Lower lobe of right lung (tissue), 2 donors: Measurements from ENCODE around the gene GIGYF2. TPM values are rescaled to one million over a fixed set of nuclear protein-coding genes. Genes with fewer than 3 reads are reported as not detected.

ENCODE experiments used
- ATAC-seq, 2 donors: fragments of 200-7000 bp; cut with Tn5 transposase; one replicate each; pipeline ENCODE4 v1.9.1; 2020 to 2022; ENCODE audit warnings: mild to moderate bottlenecking in 2 of 2, moderate library complexity in 2 of 2
- DNase-seq: peaks from one replicate; pipeline ENCODE4 v3.0.0-alpha.2; 2020
- H3K27ac ChIP-seq: fragments of 200-600 bp; one replicate; pipeline ENCODE4 v1.8.0; 2022
- H3K27me3 ChIP-seq: fragments of 200-600 bp; one replicate; pipeline ENCODE4 v1.8.0; 2022; ENCODE audit warnings: low read depth
- H3K36me3 ChIP-seq: fragments of 200-600 bp; one replicate; pipeline ENCODE4 v1.8.0; 2022; ENCODE audit warnings: mild to moderate bottlenecking
- H3K4me1 ChIP-seq: fragments of 200-600 bp; one replicate; pipeline ENCODE4 v1.8.0; 2022
- H3K4me3 ChIP-seq: fragments of 200-600 bp; one replicate; pipeline ENCODE4 v1.8.0; 2022; ENCODE audit warnings: mild to moderate bottlenecking
- H3K9me3 ChIP-seq: fragments of 200-600 bp; one replicate; pipeline ENCODE4 v1.8.0; 2022
- intact Hi-C: fragments of 100-400 bp; cut with DNase I; formaldehyde crosslinking; loops from one replicate; pipeline ENCODE4 v1.11.0; 2022
- total RNA-seq: library from RNA; stranded (reverse); fragmentation: NEBNext Ultra II Directional; extraction: Animal tissue kit (Norgen Biotek cat#: 25700); gene quantifications from one replicate; pipeline ENCODE4 v1.2.1, GENCODE V29; 2021
- TF ChIP-seq, protein P1 (sequence below): fragments of 200-600 bp; IDR thresholded peaks from one replicate; pipeline ENCODE4 v1.8.0; 2022; ENCODE audit warnings: antibody characterized with exemption, mild to moderate bottlenecking
- donor health status: DM: no; HTN: yes; CAD: no; lungs with severe emphysema.

The GIGYF2 gene
- total RNA-seq, 1 donor from 2014 or later, result 67.6 TPM

DNA sequence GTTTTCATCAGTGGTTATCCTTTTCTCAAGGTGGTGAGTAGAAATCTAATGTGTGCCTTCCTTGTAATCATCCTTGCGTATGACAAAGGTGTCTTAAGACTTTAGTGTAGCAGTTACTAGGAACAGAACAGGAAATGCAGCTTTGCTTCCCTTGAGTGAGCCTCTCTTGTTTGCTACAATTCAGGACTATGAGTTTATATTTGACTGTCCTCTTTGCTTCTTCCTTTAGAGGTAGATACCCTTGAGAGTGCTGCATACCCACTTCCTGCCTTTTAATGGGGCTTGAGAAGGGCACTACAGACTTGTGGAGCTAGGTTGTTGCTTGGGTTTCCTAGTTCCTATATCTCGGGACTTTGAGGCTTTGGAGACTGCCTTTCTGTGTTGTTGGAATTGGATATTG, 75.4 kb downstream of the GIGYF2 start:
- Histone ChIP-seq H3K4me1 (no peaks in the 10 kb centered on the region), H3K4me3 (no peak overlapping the region), H3K27me3 (no peaks in the 10 kb centered on the region), H3K36me3 (peaks cover 42% of the 10 kb centered on the region), H3K9me3 (no peaks in the 10 kb centered on the region), H3K27ac (no peak overlapping the region)
- ATAC-seq, result peak; percentile 9 to 49
- TF ChIP-seq, protein P1, sequence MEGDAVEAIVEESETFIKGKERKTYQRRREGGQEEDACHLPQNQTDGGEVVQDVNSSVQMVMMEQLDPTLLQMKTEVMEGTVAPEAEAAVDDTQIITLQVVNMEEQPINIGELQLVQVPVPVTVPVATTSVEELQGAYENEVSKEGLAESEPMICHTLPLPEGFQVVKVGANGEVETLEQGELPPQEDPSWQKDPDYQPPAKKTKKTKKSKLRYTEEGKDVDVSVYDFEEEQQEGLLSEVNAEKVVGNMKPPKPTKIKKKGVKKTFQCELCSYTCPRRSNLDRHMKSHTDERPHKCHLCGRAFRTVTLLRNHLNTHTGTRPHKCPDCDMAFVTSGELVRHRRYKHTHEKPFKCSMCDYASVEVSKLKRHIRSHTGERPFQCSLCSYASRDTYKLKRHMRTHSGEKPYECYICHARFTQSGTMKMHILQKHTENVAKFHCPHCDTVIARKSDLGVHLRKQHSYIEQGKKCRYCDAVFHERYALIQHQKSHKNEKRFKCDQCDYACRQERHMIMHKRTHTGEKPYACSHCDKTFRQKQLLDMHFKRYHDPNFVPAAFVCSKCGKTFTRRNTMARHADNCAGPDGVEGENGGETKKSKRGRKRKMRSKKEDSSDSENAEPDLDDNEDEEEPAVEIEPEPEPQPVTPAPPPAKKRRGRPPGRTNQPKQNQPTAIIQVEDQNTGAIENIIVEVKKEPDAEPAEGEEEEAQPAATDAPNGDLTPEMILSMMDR, result no peak
- no peak for DNase-seq
- intact Hi-C loops, result no loop called here

DNA sequence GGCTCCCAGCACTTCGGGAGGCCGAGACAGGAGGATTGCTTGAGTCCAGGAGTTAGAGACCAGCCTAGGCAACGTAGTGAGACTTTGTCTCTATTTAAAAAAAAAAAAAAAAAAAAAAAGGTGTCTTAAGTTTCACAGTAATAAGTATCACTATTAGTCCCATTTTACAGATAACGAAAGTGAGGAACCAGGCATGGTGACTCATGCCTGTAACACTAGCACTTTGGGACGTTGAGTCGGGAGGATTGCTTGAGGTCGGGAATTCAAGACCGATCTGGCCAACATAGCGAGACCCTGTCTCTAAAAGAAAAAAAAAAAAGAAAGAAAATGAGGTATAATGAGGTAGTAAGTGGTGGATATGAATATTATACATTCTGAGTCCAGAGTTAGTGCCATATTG, 76.7 kb downstream of the GIGYF2 start:
- ATAC-seq (no peak), DNase-seq (no peak)
- H3K36me3 ChIP-seq, result peaks cover 37% of the 10 kb centered on the region
- no peaks in the 10 kb centered on the region for H3K9me3 ChIP-seq
- TF ChIP-seq, protein P1, result no peak
- no peaks in the 10 kb centered on the region for H3K27me3 ChIP-seq
- no peaks in the 10 kb centered on the region for H3K4me1 ChIP-seq
- intact Hi-C loops, result no loop called here
- no peak overlapping the region for H3K4me3 ChIP-seq
- no peak overlapping the region for H3K27ac ChIP-seq

DNA sequence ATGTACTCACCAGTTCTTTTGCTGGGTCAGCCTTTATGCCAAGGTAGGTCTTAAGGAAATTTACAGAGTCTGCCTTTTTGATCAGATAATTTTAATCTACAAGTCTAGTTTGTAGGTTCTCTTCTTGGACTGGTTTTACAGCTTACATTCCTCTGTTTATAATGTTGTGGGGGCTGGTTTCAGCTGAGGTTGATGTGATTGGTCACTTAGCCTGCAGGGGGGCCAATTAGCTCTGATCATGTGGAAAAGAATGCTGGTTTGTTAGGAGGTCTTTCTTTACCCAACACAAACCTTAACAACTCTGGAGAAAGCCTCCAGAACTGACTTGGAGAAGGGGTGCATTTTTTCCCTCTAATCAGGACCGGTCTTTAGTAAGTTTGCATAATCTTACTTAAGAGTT, 79.3 kb downstream of the GIGYF2 start, which contains the start of gene KCNJ13:
KCNJ13 (minus strand) TSS at position 131 of the 400 bp plus-strand sequence. CDS start 5,203 bp downstream, outside the sequence.
- Histone ChIP-seq H3K36me3 (peaks cover 34% of the 10 kb centered on the region), H3K4me3 (no peak within 1 kb of the TSS), H3K27ac (no peak within 1 kb of the TSS), H3K27me3 (no peaks in the 10 kb centered on the region), H3K4me1 (peaks cover 10% of the 10 kb centered on the region), H3K9me3 (no peaks in the 10 kb centered on the region)
- no peak for DNase-seq
- intact Hi-C loops, result no loop called here
- TF ChIP-seq, protein P1, result no peak
- no peak for ATAC-seq

DNA sequence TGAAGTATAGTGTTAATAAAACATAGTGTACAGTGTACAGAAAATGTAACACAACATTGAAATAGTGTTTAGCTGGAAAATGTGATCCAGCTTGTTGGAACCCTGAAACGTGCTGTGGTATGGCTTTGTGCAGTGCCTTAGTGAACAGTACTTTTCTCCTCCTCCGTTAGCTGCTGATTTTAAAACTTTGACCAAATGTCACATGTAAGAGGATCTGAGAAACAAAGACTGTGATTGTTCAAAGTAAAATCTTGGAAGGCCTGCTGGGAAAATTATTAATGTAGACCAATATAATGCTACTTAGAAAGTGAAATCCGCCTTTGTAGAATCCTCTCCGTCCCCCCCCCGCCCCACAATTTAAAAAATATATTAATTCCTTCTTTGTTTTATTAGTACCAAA, 80.1 kb downstream of the GIGYF2 start:
- DNase-seq, result no peak
- H3K4me1 ChIP-seq, result peaks cover 10% of the 10 kb centered on the region
- intact Hi-C loops, result no loop called here

DNA sequence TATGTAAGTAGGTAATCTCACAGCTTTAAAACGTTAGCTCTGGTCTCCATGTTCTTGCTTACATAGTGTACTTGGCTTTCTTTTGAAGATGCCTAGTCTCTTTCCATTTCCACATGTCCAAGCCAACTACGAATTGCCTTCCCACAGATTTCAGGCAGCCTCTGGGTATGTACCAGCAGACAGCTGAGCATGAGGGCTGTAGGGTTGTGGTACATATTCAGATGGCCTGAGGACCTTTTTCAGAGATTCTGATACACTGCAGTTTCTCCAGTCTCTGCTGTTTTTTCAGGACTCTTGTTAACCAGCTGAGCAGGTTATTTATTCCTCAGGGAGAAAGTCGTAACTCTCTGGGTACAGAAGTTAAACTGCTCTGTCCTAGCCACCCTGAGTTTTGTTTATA, 82.3 kb downstream of the GIGYF2 start:
- H3K4me1 ChIP-seq, result peaks cover 10% of the 10 kb centered on the region
- no peaks in the 10 kb centered on the region for H3K27me3 ChIP-seq
- TF ChIP-seq, protein P1, result no peak
- H3K4me3 ChIP-seq, result no peak overlapping the region
- intact Hi-C loops, result no loop called here
- peaks cover 29% of the 10 kb centered on the region for H3K36me3 ChIP-seq
- H3K27ac ChIP-seq, result no peak overlapping the region
- DNase-seq (no peak), ATAC-seq (no peak)
- no peaks in the 10 kb centered on the region for H3K9me3 ChIP-seq

More for the DNA sequence above, 80.1 kb downstream of the GIGYF2 start:
- Histone ChIP-seq H3K9me3 (no peaks in the 10 kb centered on the region), H3K27me3 (no peaks in the 10 kb centered on the region), H3K27ac (no peak overlapping the region), H3K36me3 (peaks cover 27% of the 10 kb centered on the region), H3K4me3 (no peak overlapping the region)
- no peak for ATAC-seq
- TF ChIP-seq, protein P1, result no peak

DNA sequence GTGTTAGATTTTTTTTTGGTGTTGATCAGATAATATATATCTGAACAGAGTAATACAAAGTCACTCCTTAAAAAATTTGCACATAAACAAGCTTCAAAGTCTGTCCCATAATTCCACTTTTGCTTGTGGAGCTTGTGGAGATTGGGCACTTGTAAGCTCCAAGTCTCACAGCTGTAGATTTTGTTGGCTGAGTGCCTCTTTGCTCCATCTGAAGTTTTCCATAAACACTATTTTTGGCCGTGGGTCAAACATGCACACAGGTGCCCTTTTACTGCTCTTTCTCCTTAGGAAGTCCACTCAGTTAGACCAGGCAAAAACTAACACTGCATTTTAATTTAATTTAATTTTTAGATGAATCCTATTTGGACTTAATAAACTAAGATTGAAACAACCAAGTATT, 82.8 kb downstream of the GIGYF2 start:
- Histone ChIP-seq H3K27me3 (no peaks in the 10 kb centered on the region), H3K9me3 (no peaks in the 10 kb centered on the region), H3K4me1 (peaks cover 10% of the 10 kb centered on the region), H3K36me3 (peaks cover 33% of the 10 kb centered on the region), H3K4me3 (no peak overlapping the region), H3K27ac (no peak overlapping the region)
- ATAC-seq (peak in 1 of 2 donors; percentile 62), DNase-seq (no peak)
- intact Hi-C loops, result no loop called here
- TF ChIP-seq, protein P1, result no peak
